Gastrocnemius medialis (tissue), 4 donors: ENCODE measurements around the gene EPB41.

Source experiments
- CTCF ChIP-seq, 5 experiments: fragments of 450-650 bp in 3 of 5; fragments of 200-600 bp in 2 of 5; sonication (generic) in 2 of 5; IDR thresholded peaks in 4 of 5; conservative IDR thresholded peaks in 1 of 5; 1 replicate in 4 of 5; 2 replicates in 1 of 5; pipeline ENCODE4 v1.5.1; 2016 to 2019; ENCODE audit warnings: antibody characterized with exemption in 5 of 5, mild to moderate bottlenecking in 3 of 5, moderate library complexity in 3 of 5
- POLR2A ChIP-seq, 2 donors: fragments of 450-650 bp; IDR thresholded peaks; one replicate each; pipeline ENCODE4 v1.6.1; 2017; ENCODE audit warnings: antibody characterized with exemption in 2 of 2, mild to moderate bottlenecking in 2 of 2, moderate library complexity in 2 of 2

GRCh38 chr1:29134695-29135028 lies 220.3 kb downstream of the EPB41 start:
- TF ChIP-seq CTCF (IDR thresholded peaks at IDR 0.05 in 4 of 5, conservative IDR thresholded peaks at IDR 0.05 in 1 of 5): no peak
- no peak for TF ChIP-seq POLR2A (IDR thresholded peaks at IDR 0.05)
